ENCODE results near the gene CDH13. TPM values are rescaled to one million over a fixed set of nuclear protein-coding genes. Genes with fewer than 3 reads are reported as not detected.

Gene CDH13
- total RNA-seq, 1 donor from 2014 or later: 14.3 TPM

DNA sequence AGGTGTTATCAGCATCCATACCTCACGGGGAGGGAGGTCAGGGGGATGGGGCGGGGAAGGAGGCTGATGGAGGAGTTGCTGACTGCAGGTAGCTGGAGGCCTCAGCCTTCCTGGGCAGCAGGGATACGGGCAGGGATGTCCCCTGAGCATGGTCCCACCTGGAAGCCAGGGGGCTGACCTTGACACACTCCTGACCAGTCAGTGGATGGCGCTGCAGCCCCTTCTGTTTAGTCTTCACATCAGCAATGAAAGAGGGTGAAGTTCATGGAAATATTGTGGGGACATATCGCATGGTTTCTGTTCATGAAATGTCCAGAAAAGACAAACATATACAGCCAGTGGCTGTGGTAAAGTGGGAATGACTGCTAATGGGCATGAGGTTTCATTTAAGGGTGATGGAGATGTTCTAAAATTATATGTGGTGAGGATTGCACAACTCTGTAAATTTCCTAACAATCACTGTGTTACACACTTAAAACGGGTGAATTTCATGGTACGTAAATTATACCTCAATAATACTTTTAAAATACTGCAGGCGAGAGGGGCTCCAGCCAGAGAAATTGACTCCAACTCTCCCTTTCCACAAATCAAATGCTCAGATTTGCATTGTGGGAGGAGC is 489.6 kb downstream of the CDH13 start:
- Histone ChIP-seq H3K4me3 (no peak overlapping the region), H3K9me3 (no peaks in the 10 kb centered on the region), H3K4me1 (no peaks in the 10 kb centered on the region), H3K36me3 (no peaks in the 10 kb centered on the region), H3K27ac (no peak overlapping the region), H3K27me3 (ENCODE audit: low read depth) (no peaks in the 10 kb centered on the region)
- ATAC-seq (no peak), DNase-seq (no peak)
- intact Hi-C loops (cut with DNase I): no loop called here
- TF ChIP-seq CTCF (IDR thresholded peaks at IDR 0.05): no peak

- no peak overlapping the region for H3K4me3 ChIP-seq
- no peaks in the 10 kb centered on the region for H3K36me3 ChIP-seq
- no peak for DNase-seq
- no peaks in the 10 kb centered on the region for H3K9me3 ChIP-seq
- H3K27me3 ChIP-seq (ENCODE audit: low read depth): no peaks in the 10 kb centered on the region
- ATAC-seq: no peak
- no peak overlapping the region for H3K27ac ChIP-seq
- intact Hi-C loops (cut with DNase I): no loop called here
- no peaks in the 10 kb centered on the region for H3K4me1 ChIP-seq
- TF ChIP-seq CTCF (IDR thresholded peaks at IDR 0.05): no peak
Measured at GRCh38 chr16:83117810-83118209, 491.0 kb downstream of the CDH13 start.

- DNase-seq (no peak), ATAC-seq (no peak)
- no peaks in the 10 kb centered on the region for H3K4me1 ChIP-seq
- H3K36me3 ChIP-seq: no peaks in the 10 kb centered on the region
- no peak overlapping the region for H3K4me3 ChIP-seq
- no peak for TF ChIP-seq CTCF (IDR thresholded peaks at IDR 0.05)
- H3K27me3 ChIP-seq (ENCODE audit: low read depth): no peaks in the 10 kb centered on the region
- intact Hi-C loops (cut with DNase I): no loop called here
- no peak overlapping the region for H3K27ac ChIP-seq
- H3K9me3 ChIP-seq: no peaks in the 10 kb centered on the region
Measured at GRCh38 chr16:83118365-83118764, 491.6 kb downstream of the CDH13 start.

GRCh38 chr16:83125999-83126568 is 499.3 kb downstream of the CDH13 start:
- Histone ChIP-seq H3K27ac (no peak overlapping the region), H3K27me3 (ENCODE audit: low read depth) (no peaks in the 10 kb centered on the region), H3K4me1 (no peaks in the 10 kb centered on the region), H3K4me3 (no peak overlapping the region), H3K36me3 (no peaks in the 10 kb centered on the region), H3K9me3 (no peaks in the 10 kb centered on the region)
- intact Hi-C loops (cut with DNase I): no loop called here
- DNase-seq (no peak), ATAC-seq (no peak)
- TF ChIP-seq CTCF (IDR thresholded peaks at IDR 0.05): no peak

DNA sequence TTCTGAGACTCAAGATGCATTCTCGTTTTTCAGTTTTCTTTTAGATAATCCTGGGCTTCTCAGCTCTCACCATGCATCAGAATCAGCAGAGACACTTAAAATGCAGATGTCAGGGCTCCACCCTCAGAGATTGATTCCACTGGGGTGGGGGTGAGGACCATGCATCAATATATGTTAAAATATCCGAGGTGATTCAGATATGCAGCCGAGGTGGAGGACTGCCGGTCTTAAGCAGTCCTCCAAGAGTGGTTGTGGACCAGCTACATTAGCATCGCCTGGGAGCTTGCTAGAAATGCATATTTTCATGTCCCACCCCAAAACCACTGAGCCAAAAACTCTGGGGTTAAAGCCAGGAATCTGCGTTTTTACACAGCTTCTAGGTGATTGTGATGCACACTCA is 501.3 kb downstream of the CDH13 start:
- H3K27me3 ChIP-seq (ENCODE audit: low read depth): no peaks in the 10 kb centered on the region
- ATAC-seq (no peak), DNase-seq (no peak)
- no peak for TF ChIP-seq CTCF (IDR thresholded peaks at IDR 0.05)
- H3K27ac ChIP-seq: no peak overlapping the region
- H3K4me3 ChIP-seq: no peak overlapping the region
- H3K4me1 ChIP-seq: no peaks in the 10 kb centered on the region
- no peaks in the 10 kb centered on the region for H3K36me3 ChIP-seq
- H3K9me3 ChIP-seq: no peaks in the 10 kb centered on the region
- intact Hi-C loops (cut with DNase I): no loop called here
